Medulla oblongata (tissue), 1 donor: ENCODE data around the gene GRIA3.
"Not testable (repeated sequence)": the region's sequence is repeated elsewhere in the genome, so short reads cannot be mapped to it uniquely, and the experiment has no call there.

Source experiments
- DNase-seq: peaks from one replicate; pipeline ENCODE4 v3.0.0-alpha.2; 2015; ENCODE audit errors: extremely low spot score

Gene GRIA3

DNA sequence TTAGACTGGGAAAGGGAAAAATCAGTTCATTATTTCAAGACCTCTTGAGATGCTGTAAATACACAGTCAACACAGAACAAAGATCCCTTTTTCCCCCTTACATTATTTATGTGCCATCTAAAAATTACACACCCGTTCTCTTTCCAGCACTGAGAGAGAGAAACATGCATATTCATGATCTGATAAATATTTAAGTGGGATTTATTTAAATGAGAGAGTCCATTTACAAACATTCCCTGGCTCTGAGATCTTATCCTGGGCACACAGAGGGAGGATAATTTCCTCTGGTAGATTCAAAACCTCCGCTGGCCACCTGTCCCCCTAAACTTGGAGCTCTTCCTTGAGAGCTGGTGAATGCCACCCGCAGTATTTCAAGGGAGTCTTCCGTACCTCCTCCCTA lies 88.6 kb downstream of the GRIA3 start:
- no peak for DNase-seq

DNA sequence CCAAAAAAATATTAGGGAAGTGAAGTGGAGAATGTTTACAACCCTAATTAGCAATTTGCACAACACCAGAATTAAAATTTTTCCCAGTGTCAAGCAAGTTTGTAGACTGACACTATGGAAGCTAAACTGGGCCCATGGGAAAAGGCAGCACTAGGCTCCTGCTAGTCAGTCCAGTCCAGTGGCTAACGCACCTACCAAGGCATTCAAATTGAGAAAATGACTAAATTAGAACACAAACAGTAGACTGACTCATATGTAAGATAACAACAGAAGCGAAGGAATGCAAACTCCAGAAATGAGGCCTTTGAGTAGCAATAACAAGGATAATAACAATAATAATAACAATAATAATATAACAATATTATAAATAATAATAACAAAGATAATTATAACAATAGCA lies 90.7 kb downstream of the GRIA3 start:
- no peak for DNase-seq

DNA sequence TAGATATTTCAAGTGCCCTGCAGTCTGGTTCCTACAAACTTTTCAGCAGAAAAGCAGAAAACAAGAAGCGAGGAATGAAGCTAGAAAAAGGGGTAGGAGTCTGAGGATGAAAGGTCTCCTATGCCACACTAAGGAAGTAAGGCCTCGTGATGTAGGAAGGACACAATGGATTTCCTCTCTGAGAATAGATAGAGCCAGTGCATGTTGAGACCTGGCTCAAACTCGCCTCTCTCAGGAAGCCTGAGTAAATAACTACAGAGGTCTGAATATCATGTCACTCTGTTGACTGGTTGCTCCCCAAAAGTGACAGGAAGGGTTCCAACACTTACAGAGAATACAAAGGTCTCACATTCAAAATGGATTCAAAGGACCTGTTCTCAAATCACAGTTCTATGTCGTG lies 93.3 kb downstream of the GRIA3 start:
- DNase-seq = no peak

DNA sequence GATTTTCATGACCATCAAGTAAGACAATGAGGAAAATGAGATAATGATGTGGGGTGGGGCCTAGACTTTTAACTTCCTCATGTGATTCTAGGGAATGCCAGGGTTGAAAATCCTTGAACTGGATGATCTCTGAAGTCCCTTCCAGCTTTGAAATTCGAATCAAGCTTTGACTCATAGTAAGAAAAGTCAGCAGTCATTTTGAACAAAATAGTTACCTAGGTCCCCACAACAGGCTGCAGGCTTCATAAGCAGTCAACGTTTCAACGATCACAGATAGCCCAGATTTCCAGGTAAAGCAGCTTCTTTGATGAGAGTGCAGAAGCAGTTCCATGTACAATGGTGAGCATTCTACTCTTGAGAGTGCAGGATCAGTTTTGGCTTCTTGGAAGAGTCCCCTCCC lies 93.7 kb downstream of the GRIA3 start:
- no peak for DNase-seq

DNA sequence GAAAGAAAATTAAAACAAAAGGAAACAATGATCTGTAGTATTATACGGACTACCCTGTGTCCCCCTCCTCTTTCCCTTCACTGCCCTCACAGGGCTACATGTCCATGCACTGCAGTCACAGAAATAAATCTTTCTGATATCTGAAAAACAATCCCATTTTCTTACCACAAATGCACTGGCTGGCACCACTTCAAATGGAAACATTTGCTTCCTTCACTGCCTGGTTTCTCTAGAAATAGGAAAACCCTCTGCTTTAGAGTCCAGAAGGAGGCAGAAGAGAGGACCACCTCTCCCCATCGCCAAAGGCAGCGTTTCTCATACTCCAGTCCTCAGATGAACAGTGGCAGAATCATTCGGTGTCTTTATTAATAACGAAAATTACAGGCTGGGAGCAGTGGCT lies 98.2 kb downstream of the GRIA3 start:
- DNase-seq = no peak

DNA sequence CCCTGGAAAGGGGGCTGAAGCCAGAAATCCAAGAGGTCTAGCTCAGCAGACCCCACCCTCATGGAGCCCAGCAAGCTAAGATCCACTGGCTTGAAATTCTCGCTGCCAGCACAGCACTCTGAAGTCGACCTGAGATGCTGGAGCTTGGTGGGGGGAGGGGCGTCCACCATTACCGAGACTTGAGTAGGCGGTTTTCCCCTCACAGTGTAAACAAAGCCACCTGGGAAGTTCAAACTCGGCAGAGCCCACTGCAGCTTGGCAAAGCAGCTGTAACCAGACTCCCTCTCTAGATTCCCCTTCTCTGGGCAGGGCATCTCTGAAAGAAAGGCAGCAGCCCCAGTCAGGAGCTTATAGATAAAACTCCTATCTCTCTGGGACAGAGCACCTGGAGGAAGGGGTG lies 99.3 kb downstream of the GRIA3 start:
- not testable (repeated sequence) for DNase-seq

DNA sequence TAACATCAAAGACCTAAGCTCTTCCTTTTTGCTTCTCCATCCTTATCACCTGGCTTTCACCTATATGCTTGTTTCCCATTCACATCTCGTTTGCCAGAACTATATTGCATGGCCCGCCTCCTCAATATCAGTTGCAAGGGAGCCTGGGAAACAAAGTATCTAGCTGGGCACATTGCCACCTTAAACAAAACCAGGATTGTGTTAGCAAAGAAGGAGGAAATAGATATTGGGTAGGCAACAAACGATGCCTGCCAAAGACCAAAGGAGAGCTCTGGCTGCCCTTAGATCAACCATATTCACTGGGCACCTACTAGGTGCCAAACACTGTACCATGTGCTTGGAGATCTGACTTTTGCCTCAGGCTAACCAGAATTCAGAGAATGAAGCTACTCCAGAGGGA lies 107.5 kb downstream of the GRIA3 start:
- no peak for DNase-seq

DNA sequence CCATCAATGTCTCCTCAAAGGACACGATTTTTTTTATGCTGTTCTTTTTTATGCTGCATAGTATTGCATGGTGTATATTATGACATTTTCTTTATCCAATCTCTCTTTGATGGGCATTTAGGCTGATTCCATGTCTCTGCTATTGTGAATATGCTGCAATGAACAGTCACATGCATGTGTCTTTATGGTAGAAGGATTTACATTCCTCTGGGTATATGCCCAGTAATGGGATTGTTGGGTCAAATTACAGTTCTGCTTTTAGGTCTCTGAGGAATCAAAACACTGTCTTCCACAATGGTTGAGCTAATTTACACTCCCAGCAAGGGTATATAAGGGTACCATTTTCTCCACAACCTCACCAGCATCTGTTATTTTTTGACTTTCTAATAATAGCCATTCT lies 113.9 kb downstream of the GRIA3 start:
- no peak for DNase-seq

DNA sequence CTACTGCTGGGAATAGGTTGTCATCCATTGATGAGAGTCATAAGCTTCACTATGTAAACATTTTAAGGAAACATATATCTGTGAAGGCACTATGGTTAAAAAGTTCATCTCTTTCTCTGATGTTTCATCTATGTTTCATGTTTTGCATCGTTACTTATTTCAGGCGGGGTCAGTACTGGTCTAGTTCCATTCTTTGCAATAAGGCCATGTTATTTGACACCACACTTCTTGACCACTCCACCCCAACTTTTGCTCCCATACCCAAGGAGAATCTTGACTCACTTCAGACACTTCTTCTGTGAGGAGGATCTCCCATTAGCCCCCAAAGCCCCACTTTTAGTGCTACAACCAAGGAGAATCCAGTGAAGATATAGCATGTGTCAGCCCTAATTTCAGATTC lies 119.4 kb downstream of the GRIA3 start:
- DNase-seq = no peak

DNA sequence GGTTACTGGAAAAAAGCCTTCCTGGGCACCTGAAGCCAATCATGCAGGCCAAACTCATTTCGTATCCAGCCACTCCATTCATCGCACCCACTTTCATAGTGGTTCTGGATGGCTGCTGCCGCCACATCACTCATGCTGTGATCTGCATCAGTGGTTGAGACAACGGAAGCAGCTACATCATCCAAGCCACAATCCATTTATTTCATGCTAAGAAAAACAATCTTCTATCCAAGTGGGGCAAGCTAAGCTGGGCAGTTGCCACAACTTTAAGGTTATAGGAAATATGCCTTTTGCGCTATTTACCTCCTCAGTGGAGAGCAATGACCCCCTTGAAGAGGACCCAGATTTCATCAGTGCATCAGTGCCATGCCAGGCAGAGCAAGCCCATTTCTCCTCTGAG lies 124.6 kb downstream of the GRIA3 start:
- DNase-seq = no peak

DNA sequence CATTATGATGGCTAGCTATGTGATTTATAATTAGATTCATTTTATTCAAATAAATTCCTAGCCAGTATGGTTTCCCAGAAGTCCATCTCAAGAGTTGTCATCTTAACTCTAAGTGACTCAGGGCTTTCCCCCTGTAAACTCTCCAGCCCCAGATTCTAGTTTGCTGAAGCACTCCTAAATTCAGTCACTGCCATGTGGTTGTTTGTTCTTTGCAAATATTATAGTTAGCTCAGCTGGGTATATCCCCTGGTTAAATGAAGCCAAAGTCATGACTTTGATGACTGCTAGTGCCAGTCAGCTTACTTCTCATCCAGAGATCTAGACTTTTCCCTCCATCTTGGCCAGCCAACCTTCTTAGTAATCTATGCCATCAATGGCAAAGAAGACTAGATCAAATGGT lies 126.0 kb downstream of the GRIA3 start:
- DNase-seq = no peak

DNA sequence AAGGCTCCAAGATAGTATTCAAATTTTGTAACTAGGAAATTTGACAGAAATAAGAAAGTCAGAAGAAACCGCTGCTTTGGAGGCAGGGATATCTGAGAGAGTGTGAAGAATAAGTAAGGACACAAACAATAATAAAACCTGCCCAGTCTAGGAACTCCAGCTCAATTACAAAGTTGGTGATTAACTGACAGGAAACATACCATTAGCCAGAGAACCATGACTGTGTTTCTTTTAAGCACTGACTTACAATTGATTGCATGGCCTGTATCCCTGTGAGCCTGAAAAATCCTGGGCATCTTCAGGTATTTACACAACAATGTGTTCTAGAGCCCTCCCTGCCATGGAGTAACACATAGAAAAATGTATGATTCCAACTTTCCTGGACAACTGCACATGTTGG lies 127.4 kb downstream of the GRIA3 start:
- no peak for DNase-seq

DNA sequence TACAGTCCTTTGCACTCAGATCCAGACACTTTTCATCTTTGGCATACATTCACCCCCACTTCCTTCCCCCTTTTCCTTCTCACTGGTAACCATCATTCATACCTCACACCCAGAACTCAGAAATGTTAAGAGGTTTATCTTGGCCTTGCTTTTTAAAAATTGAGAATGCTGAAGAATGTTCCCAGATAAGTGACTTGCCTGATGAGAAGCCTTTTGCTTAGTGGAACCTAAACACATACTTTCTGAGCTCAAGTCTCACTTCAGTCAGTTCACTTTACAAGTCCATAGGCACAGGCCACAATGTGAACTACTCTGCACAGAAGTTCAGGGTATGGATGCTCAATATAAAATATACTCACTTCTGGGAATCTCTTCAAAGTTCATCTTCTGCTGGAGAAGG lies 129.4 kb downstream of the GRIA3 start:
- no peak for DNase-seq

DNA sequence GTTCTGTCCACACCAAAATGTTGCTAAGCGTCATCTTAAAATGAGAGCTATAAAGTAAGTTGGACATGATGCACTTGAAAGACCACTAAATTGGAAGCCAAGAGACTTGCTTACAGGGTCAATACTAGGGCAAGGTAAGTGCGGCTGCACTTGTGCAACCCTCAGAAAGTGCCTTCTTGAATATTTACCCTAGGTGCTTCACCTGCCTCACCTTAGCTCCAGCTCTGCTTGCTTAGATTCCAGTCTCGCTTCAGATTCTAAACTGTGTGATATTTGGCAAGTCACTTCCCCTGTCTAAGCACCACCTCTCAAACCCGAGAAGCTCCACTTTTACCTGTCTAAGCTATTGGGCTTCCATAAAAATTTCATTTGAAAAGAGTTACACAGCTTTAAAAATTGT lies 136.5 kb downstream of the GRIA3 start:
- DNase-seq = no peak

DNA sequence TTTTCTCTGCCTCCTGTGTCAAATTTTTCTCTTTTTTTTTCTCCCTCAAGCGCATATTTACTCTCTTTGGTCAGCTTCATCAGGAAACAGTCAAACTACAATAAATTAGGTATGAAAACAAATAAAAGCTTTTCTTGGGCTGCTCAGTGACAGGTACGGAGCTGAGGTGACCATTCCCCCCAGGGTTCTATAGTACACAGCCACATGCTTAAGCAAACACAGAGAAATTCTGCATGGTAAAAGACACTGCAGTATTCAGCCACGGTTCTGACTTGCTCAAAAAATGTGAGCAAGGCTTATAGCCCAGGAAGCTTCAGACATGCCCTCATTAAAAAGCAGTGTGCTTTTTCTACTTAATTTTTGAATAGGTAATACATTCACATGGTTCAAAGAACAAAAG lies 138.5 kb downstream of the GRIA3 start:
- DNase-seq = no peak

DNA sequence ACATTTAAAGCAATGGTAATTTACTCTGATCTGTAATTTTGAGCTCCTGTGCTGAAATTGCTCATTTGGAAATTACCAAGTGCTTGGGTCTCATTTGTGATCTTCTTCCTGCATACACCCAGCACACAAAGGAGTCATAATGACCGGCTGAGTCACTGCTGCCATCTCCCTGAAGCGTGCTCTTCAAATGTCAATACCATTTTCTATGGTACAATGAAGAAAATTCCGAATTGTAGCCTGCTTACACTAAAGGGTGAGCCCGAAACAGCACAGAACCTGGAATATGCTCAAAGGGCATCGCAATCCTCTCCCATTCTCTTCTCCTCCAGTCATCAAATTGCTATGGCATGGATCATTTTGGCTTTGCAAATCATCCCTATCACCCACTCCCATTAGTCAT lies 140.5 kb downstream of the GRIA3 start:
- no peak for DNase-seq

DNA sequence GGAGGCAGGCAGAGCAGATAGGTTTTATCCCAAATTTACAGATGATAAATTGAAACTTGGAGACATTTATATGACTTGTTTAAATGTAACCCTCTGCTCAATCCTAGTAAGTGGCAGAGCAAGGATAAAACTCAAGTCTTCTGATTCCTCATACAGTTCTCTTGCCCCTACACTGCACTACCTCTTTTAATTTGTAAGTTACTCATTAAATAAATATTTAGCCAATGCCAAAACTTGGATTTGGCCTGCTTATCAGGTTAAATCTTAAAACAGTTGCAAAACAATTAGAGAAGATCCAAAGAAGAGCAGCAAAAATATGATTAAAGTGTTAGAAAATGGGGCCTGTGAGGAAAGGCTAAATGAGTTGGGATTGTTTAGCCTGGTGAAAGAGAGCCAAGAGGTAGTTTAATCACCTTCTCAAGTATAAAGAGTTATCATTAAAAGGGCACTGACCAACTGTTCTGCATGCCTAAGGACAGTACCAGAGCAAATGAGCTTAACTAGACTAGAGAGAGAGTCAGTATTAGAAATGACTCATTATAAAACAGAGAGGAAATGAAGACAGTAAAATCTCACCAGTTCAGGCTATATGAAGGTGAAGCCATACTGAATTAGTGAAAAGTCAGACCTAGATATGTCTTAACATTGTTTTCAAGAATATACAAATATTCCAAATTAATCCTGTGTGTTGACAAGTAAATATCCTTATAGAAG lies 146.3 kb downstream of the GRIA3 start:
- no peak for DNase-seq

DNA sequence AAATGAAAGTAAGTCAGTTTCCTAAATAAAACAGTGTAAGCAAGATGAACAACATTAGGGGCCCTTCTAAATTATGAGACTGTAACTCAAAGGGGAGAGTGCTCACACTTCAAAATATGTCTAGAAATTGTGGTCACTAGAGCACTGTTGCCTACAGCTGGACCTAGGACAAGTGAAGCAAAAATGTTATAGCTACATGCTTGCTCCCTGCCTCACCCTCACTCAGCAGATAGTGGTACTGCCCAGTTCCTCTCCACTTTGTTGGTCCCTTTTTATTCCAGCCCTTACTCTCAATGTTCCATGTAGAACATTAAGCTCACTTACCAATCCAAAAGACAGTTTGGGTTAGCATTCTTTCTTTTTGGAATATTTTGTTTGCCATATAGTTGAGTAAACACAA lies 147.3 kb downstream of the GRIA3 start:
- DNase-seq = no peak

DNA sequence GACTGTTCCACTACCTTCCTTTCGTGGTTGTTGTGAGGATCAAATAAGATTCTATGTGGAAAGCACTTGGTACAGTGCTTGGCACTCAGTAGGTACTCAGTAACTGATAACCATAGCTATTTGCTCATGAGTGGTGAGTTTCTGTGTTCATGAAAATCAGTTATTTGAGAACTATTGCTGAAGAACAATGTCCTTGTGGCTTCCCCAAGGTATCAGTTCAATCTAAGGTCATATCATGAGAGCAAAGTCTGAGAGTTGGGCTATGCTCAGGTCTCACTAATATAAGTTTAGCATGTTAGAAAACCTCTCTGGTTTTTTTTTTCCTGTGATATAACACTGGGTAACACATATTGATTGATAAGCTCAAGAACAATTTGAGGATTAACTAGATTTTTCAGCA lies 147.8 kb downstream of the GRIA3 start:
- DNase-seq = no peak

DNA sequence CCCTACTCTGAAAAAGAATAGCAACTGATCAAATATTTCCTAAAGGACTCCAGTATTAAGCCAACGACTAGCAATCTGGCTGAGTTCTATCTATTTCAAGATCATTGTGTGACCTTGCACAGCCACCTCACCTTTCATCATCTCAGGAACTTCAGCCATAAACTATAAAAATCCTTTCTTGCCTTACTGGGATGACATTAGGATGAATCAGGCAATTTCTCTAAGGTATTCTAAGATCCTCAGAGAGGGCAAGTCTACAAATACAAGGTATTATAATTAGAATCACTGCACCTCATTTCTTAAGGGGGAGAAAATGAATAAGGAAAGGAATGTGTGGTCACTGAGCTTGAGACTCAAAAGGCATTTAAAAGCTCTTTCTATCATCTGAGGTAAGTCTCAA lies 152.6 kb downstream of the GRIA3 start:
- DNase-seq = no peak

DNA sequence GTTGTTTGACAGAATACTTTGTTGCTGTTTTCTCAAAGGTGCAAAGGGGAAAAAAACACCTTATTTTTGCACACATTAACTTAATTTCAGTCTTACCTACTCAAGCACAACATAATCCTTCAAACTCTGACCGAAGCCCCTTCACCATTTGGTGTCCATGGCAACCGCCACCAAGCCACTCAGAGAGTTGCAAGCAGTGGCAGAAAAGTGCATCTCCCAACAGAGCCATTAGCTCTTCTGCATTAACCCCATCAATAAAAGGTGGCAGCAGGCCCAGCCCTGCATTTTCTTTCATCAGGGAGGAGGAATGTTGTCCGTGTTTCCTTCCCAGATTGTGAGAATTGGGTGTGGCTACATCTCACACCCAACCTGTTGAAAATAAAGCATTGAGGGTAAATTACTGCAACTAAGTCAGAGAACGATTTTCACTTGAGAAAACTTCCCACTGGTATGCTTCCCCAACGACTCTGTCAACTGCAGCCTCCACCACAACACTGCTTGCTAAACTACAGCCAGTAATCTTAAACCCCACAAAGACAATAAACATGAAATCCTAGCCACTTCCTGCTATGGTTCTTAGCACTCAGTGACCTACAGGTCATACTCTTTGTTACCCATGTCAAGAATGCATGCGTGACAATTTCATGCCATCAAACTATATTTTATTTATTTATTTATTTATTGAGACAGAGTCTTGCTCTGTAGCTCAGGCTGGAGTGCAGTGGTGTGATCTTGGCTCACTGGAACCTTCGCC lies 154.0 kb downstream of the GRIA3 start:
- no peak for DNase-seq

DNA sequence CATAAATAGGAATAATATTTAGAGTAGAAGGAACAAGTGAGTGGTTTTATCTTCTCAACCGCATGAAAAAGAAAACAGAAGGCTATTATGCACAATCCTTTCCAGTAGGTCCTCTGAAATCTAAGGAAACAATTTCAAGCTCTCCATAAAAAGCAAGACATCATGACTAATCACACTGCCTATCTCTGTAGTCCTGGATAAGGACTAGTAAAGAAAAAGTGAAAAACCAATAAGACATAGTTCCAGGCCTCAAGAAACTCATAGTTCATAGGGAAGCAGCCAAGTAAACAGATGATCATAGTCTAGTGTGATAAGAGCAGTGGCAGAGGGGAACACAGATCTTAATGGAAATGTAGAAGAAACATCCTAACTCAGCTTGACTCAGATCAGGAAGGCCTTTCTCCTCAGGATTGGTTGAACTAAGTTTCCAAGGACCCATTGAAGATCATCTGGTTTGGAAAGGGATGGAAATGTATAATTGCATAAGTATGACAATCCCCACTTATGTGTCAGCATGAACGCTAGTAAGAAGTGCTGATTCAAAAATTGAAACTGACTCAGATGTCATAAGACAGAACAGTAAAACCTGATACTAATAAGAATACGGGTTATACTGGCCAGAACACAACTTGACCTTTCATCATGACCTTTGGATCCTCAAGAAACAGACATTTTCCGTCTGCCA lies 155.3 kb downstream of the GRIA3 start:
- no peak for DNase-seq

DNA sequence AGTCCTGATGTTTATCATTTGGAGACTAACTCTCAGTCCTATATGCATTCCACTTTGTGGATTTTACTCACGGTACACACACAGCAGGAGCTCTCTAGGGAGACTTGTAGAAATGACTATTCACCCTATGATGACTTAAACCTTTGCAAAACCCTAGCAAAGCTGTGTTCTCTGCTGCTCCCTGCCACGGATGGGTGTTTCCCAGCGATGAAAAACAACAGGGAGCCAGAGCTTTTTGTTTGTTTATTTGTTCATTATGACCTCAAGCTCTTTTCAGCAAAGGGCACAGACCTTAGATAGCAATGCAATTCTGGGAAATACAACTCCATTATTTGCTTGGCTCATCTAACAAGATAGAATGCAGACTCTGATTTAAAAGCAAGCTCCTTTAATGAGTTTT lies 156.6 kb downstream of the GRIA3 start:
- no peak for DNase-seq
